Right lobe of liver (tissue), 6 donors: ENCODE data around the gene TNFAIP8L1. TPM values are rescaled to one million over a fixed set of nuclear protein-coding genes. Genes with fewer than 3 reads are reported as not detected.

Source experiments
- ATAC-seq, 4 donors: fragments of 200-7000 bp; cut with Tn5 transposase; one replicate each; pipeline ENCODE4 v1.9.1; 2020; ENCODE audit warnings: mild to moderate bottlenecking in 4 of 4, moderate library complexity in 4 of 4
- DNase-seq, 3 donors: peaks; one replicate each; pipeline ENCODE4 v3.0.0-alpha.2; 2020
- H3K27ac ChIP-seq, 3 donors: fragments of 200-600 bp; one replicate each; pipeline ENCODE4 v1.8.0; 2022
- H3K27me3 ChIP-seq, 2 donors: fragments of 200-600 bp; one replicate each; pipeline ENCODE4 v1.8.0; 2022
- H3K36me3 ChIP-seq, 4 donors: fragments of 200-600 bp; sonication (generic) in 1 of 4; one replicate each; pipeline versions ENCODE4 v1.5.1 to v1.8.0; 2017 to 2022; ENCODE audit warnings: control low read depth in 1 of 4
- H3K4me1 ChIP-seq, 4 donors: fragments of 200-600 bp; sonication (generic) in 1 of 4; one replicate each; pipeline versions ENCODE4 v1.5.1 to v1.8.0; 2017 to 2022; ENCODE audit warnings: control low read depth in 1 of 4
- H3K4me3 ChIP-seq, 3 donors: fragments of 200-600 bp; one replicate each; pipeline ENCODE4 v1.8.0; 2022
- H3K9me3 ChIP-seq, 4 donors: fragments of 200-600 bp; sonication (generic) in 1 of 4; one replicate each; pipeline versions ENCODE4 v1.5.1 to v1.8.0; 2017 to 2022; ENCODE audit warnings: control low read depth in 1 of 4
- CTCF ChIP-seq, 4 donors: fragments of 200-600 bp in 3 of 4; fragments of 450-650 bp in 1 of 4; IDR thresholded peaks; one replicate each; pipeline versions ENCODE4 v1.5.1 to v1.8.0; 2016 to 2022; ENCODE audit warnings: antibody characterized with exemption in 4 of 4, mild to moderate bottlenecking in 2 of 4
- POLR2A ChIP-seq: fragments of 450-650 bp; IDR thresholded peaks from one replicate; pipeline ENCODE4 v1.6.1; 2017; ENCODE audit warnings: antibody characterized with exemption, mild to moderate bottlenecking
- WGBS: methylation state at CpG from one replicate; pipeline ENCODE4 v1.1.6; 2018; ENCODE audit warnings: low coverage, low lambda C conversion rate; ENCODE audit not compliant: insufficient coverage; ENCODE audit errors: missing lambda C conversion rate; 5-methylcytosine and 5-hydroxymethylcytosine counted together
- intact Hi-C, 2 donors: fragments of 100-400 bp; cut with DNase I; formaldehyde crosslinking; loops; one replicate each; pipeline versions ENCODE4 v1.11.2 to v1.14.1; 2022
- total RNA-seq, 6 experiments: library from RNA; depleted of rRNA in 2 of 6; stranded (reverse); fragments of >200 nt in 2 of 6; fragmentation: NEBNext Ultra II Directional in 3 of 6; extraction: Animal tissue kit (Norgen Biotek cat#: 25700) in 3 of 6; gene quantifications; one replicate each; pipeline versions ENCODE4 v1.1.0 to v1.2.4, GENCODE V29; 2016 to 2023
- donor health status: DM: no; HTN: yes; CAD: no.
- donor health status: DM: no; HTN: no; CAD: no.
- donor health status: DM: no; HTN: no; CAD: no.
- donor health status: DM: no; HTN: yes; CAD: no.
- donor health status: DM: no; HTN: yes; CAD: no.

The TNFAIP8L1 gene
- total RNA-seq, 6 experiments from 2014 or later = 16.6 to 26.4 (median 22.8) TPM

GRCh38 chr19:4701557-4701956 is 62.2 kb downstream of the TNFAIP8L1 start:
- H3K36me3 ChIP-seq = peaks cover 0 to 75% (median 40%) of the 10 kb centered on the region in 4 donors
- WGBS = 89% methylated on average over 6 of the region's 8 CpGs
- intact Hi-C loops = no loop called here
- H3K9me3 ChIP-seq = no peaks in the 10 kb centered on the region
- H3K4me1 ChIP-seq = peaks cover 0 to 35% (median 11%) of the 10 kb centered on the region in 4 donors
- no peaks in the 10 kb centered on the region for H3K27me3 ChIP-seq
- DNase-seq = no peak
- no peak for TF ChIP-seq CTCF (IDR thresholded peaks at IDR 0.05)
- no peak for TF ChIP-seq POLR2A
- no peak overlapping the region for H3K27ac ChIP-seq
- ATAC-seq = no peak
- no peak overlapping the region for H3K4me3 ChIP-seq

- Histone ChIP-seq H3K36me3 (peaks cover 0 to 63% (median 37%) of the 10 kb centered on the region in 4 donors), H3K27ac (no peak overlapping the region)
- no peak for DNase-seq
Observed at GRCh38 chr19:4702764-4703163, 63.4 kb downstream of the TNFAIP8L1 start.

GRCh38 chr19:4703671-4704316 is 64.5 kb downstream of the TNFAIP8L1 start:
- H3K27ac ChIP-seq = peak overlapping the region; percentile 24 to 99 (median 92)
- 82% methylated on average over 6 of the region's 28 CpGs for WGBS
- peaks cover 0 to 53% (median 32%) of the 10 kb centered on the region in 4 donors for H3K36me3 ChIP-seq
- H3K4me1 ChIP-seq = peaks cover 0 to 44% (median 21%) of the 10 kb centered on the region in 4 donors
- no peaks in the 10 kb centered on the region for H3K9me3 ChIP-seq
- no peak for ATAC-seq
- TF ChIP-seq CTCF (IDR thresholded peaks at IDR 0.05) = no peak
- TF ChIP-seq POLR2A = no peak
- H3K4me3 ChIP-seq = no peak overlapping the region
- no peak for DNase-seq
- no peaks in the 10 kb centered on the region for H3K27me3 ChIP-seq
- intact Hi-C loops = no loop called here

More at GRCh38 chr19:4702764-4703163, 63.4 kb downstream of the TNFAIP8L1 start:
- ATAC-seq = no peak
- H3K4me1 ChIP-seq = peaks cover 0 to 35% (median 17%) of the 10 kb centered on the region in 4 donors
- no peaks in the 10 kb centered on the region for H3K9me3 ChIP-seq
- H3K27me3 ChIP-seq = no peaks in the 10 kb centered on the region
- H3K4me3 ChIP-seq = no peak overlapping the region
- 87% methylated on average over 11 of the region's 11 CpGs for WGBS
- intact Hi-C loops = no loop called here
- no peak for TF ChIP-seq POLR2A
- no peak for TF ChIP-seq CTCF (IDR thresholded peaks at IDR 0.05)

GRCh38 chr19:4704317-4704673 is 65.0 kb downstream of the TNFAIP8L1 start:
- intact Hi-C loops = no loop called here
- 30% methylated on average over 2 of the region's 9 CpGs for WGBS
- Histone ChIP-seq H3K27me3 (no peaks in the 10 kb centered on the region), H3K36me3 (peaks cover 0 to 51% (median 32%) of the 10 kb centered on the region in 4 donors), H3K9me3 (no peaks in the 10 kb centered on the region), H3K4me3 (no peak overlapping the region), H3K27ac (peak overlapping the region; percentile 24 to 99 (median 92)), H3K4me1 (peaks cover 0 to 49% (median 24%) of the 10 kb centered on the region in 4 donors)
- ATAC-seq (no peak), DNase-seq (no peak)
- no peak for TF ChIP-seq POLR2A
- no peak for TF ChIP-seq CTCF (IDR thresholded peaks at IDR 0.05)

Other genes starting within 250 kb of the TNFAIP8L1 start
- gene SH3GL1, start 239.0 kb upstream of the TNFAIP8L1 start, total RNA-seq = 10 to 100 TPM; 22.6 to 47.7 (median 25.2) TPM
- 1 to 10 TPM; 3.1 to 9.2 (median 3.5) TPM for gene CHAF1A, start 236.9 kb upstream of the TNFAIP8L1 start, total RNA-seq
- gene UBXN6, start 181.7 kb upstream of the TNFAIP8L1 start, total RNA-seq = 10 to 100 TPM; 47.2 to 79.1 (median 58.8) TPM
- gene HDGFL2, start 167.2 kb upstream of the TNFAIP8L1 start, total RNA-seq = 10 to 100 TPM in 5 of 6 experiments, 1 to 10 TPM in 1; 8.4 to 16.3 (median 14.0) TPM
- gene PLIN4, start 121.0 kb upstream of the TNFAIP8L1 start, total RNA-seq = 10 to 100 TPM; 28.4 to 51.2 (median 39.3) TPM
- 100 to 1,000 TPM in 4 of 6 experiments, 10 to 100 TPM in 2; 35.0 to 149 (median 117) TPM for gene PLIN5, start 104.3 kb upstream of the TNFAIP8L1 start, total RNA-seq
- 1,000 to 10,000 TPM in 2 of 6 experiments, 100 to 1,000 TPM in 4; 331 to 1,334 (median 524) TPM for gene LRG1, start 99.5 kb upstream of the TNFAIP8L1 start, total RNA-seq
- 1 to 10 TPM; 1.0 to 6.5 (median 2.3) TPM for gene SEMA6B, start 79.8 kb upstream of the TNFAIP8L1 start, total RNA-seq
- gene MYDGF, start 30.8 kb downstream of the TNFAIP8L1 start, total RNA-seq = 10 to 100 TPM; 58.2 to 98.7 (median 72.2) TPM
- gene DPP9, start 84.3 kb downstream of the TNFAIP8L1 start, total RNA-seq = 100 to 1,000 TPM in 1 of 6 experiments, 10 to 100 TPM in 5; 47.3 to 118 (median 54.5) TPM
- gene FEM1A, start 152.2 kb downstream of the TNFAIP8L1 start, total RNA-seq = 10 to 100 TPM in 2 of 6 experiments, 1 to 10 TPM in 4; 4.7 to 11.9 (median 5.6) TPM
- gene TICAM1, start 192.2 kb downstream of the TNFAIP8L1 start, total RNA-seq = 10 to 100 TPM in 1 of 6 experiments, 1 to 10 TPM in 5; 6.9 to 14.6 (median 9.4) TPM
- 10 to 100 TPM; 10.8 to 53.9 (median 19.6) TPM for gene PLIN3, start 228.2 kb downstream of the TNFAIP8L1 start, total RNA-seq